HG02840 (cell line): ENCODE data around the gene MAST2.

ENCODE experiments used
- ATAC-seq: cut with Tn5 transposase; IDR thresholded peaks from one replicate; pipeline ENCODE4 v1.9.1; 2021; ENCODE audit warnings: mild to moderate bottlenecking, moderate library complexity, moderate number of reproducible peaks; ENCODE audit not compliant: unreplicated experiment, low FRiP score

The MAST2 gene

DNA sequence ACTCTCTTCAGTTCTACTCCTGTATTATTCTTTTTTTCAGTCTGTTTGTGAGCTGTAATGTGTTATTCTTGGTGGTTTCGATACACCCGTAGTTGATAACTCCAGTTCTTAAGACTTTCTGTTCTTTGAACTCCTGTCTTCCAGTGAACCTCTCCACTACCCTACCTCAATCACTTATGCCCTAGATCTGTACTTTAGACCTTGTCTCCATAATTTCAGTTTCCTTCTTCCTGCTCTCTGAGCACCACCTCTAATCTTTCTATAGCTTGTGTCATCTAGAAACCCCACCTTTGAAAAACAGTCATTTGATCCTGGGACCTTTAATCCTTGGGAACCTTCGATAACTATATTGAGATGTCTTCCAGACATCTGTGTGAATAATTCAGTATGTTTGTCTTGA, 169.7 kb downstream of the MAST2 start:
- ATAC-seq = no peak

- ATAC-seq = no peak
Observed at GRCh38 chr1:45974541-45975269, 171.3 kb downstream of the MAST2 start.

DNA sequence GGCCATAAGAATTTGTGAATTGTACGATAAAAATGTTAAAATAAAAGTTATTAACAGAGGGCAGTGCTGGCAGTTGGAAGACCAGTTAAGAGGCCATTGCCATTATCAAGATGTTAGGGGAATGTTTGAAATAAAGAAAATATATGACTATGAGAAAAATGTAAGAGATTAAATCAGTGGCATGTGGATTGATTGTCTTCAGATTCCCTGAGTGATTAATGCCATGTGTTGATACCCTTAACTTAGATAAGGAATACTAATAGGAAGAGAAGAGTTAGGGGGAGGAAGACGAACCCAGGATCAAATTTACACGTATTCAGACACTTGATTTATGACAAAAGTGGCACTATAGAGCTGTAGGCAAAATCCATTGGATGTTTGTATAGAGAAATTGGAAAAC, 173.2 kb downstream of the MAST2 start:
- no peak for ATAC-seq

GRCh38 chr1:45979074-45979777, 175.8 kb downstream of the MAST2 start:
- ATAC-seq = no peak

GRCh38 chr1:45979778-45980176, 176.4 kb downstream of the MAST2 start:
- no peak for ATAC-seq

DNA sequence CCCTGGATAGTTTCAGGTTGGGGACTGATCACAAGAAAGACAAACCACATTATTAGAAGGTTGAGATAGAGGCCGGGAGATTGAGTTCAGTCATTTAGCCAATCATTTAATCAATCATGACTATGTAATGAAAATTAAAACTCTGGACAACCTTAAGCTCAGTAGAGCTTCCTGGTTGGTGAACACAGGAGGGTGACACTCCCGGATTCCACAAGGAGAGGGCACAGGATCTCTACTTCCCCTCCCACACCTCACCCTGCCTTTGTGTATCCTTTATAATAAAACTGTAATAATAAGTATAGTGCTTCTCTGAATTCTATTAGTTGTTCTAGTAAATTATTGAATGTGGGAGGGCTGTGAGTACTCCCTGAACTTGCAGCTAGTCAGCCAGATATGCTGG, 178.9 kb downstream of the MAST2 start:
- no peak for ATAC-seq

DNA sequence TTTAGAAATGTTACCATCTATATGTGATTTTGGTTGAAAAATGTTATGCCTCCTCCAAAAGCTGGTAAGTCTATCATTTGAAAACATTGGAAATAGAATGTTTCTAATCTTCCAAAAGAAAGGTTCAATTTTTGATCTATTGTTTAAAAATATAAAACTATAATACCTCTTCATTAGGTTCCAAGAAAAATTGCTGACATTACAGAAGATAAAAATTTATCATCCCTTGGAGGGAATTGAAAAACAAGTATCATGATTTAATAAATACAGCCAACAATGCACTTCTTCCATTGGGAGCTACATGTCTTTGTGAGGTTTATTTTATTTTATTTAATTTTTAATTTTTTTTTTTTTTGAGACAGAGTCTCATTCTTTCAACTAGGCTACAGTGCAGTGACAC, 180.6 kb downstream of the MAST2 start:
- ATAC-seq = no peak

- ATAC-seq = no peak
Observed at GRCh38 chr1:45987204-45987603, 183.8 kb downstream of the MAST2 start.

GRCh38 chr1:45989249-45989648, 185.8 kb downstream of the MAST2 start:
- no peak for ATAC-seq

GRCh38 chr1:45994423-45994822, 191.0 kb downstream of the MAST2 start:
- no peak for ATAC-seq

DNA sequence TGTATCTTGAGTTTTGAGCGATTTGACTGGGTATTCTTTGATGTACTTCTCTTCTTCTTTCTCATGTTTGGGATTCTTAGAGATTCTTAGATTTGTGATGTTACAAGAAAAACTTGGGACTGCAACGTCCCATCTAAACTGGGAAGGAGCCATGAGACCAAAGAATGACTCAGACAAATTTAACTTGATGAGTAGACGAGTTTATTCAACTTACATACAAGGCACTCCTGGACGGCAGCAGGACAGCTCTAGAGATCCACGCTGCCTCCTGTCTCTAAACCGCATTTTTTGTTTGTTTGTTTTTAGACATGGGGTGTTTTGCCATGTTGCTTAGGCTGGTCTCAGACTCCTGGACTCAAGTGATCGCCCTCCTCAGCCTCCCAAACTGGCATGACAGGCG, 191.9 kb downstream of the MAST2 start:
- no peak for ATAC-seq

- ATAC-seq = no peak
Observed at GRCh38 chr1:45998020-45998617, 194.7 kb downstream of the MAST2 start.

DNA sequence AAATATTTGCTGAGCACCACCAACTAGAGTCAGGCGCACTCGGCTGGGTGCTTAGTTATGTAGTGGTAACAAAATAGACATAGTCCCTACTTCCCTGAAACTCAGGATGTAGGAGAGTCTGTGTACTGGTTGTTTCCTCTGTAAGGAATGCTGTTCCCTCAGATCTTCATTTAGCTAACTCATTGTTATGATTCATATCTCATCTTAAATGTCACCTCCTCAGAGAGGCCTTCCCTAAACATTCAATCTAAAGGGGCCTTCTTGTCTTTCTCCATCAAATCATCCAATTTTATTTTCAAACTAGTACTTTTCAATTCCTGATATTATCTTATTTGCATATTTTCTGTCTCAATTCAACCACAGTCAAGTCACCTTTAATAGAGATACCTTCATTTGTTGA, 196.1 kb downstream of the MAST2 start:
- no peak for ATAC-seq

DNA sequence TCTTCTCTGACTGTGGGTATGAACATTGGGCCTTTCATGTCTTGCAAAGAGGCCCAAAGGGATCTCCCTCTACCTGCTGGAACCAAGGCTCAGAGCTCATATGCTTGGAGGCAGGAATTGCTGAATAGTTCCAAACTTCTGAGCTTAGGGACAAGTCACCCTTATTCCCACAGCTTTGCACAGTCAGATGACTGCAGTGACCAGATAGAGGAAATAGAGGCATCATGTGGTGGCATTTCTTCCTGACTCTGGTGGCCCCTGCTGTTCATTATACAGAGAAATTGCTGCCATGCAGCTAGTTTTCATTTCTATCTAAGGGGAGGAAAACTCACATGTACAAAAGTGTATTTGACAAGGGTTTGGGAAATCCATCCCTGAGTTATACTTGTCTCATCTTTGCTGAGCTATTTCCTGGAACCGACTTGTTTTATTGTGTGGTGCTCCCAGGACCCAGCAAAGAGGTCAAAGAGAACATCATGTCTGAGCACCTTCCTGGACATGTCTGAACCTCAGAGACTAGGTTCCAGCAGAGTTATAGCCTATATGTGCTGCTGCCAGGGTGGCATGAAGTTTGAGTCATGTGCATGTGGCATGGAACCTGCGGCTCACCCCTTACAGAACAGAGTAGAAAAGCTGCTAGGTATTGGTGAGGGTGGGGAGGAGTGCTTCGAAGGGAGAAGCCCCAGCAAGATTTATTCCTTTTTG, 197.8 kb downstream of the MAST2 start:
- no peak for ATAC-seq

GRCh38 chr1:46002551-46003150, 199.2 kb downstream of the MAST2 start:
- ATAC-seq = no peak

DNA sequence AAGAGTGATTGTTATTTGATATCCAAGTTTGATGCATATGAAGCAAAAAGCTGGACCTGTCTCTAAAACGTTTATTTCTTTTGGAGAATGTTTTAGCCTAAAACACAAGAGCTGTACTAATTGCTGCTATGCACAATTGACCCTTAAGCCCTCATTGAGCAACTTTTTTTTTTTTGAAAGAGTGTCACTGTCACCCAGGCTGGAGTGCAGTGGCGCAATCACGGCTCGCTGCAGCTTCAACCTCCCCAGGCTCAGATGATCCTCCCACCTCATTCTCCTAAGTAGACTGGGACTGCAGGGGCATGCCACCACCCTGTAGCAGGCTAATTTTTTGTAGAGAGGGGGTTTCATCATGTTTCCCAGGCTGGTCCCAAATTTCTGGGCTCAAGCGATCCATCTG, 199.9 kb downstream of the MAST2 start:
- no peak for ATAC-seq

DNA sequence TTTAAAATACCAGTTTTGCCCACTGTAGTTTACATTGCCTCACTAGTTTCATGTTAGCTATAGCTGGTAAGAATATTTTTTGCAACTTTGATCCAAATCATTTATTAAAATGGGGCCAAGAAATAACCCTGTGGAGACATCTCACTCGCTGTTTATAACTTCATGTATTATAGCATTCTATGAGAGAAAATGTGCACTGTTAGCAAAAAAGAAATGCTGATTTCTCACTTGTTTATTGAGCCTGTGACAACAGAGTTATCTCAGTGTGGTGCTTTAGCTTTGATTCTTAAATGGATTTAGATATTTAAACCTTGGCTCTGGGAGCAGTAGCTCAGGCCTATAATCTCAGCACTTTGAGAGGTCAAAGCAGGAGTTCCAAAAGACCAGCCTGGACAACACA, 201.1 kb downstream of the MAST2 start:
- ATAC-seq = no peak

GRCh38 chr1:46005594-46005993, 202.2 kb downstream of the MAST2 start:
- no peak for ATAC-seq

GRCh38 chr1:46008585-46008984, 205.2 kb downstream of the MAST2 start:
- no peak for ATAC-seq

DNA sequence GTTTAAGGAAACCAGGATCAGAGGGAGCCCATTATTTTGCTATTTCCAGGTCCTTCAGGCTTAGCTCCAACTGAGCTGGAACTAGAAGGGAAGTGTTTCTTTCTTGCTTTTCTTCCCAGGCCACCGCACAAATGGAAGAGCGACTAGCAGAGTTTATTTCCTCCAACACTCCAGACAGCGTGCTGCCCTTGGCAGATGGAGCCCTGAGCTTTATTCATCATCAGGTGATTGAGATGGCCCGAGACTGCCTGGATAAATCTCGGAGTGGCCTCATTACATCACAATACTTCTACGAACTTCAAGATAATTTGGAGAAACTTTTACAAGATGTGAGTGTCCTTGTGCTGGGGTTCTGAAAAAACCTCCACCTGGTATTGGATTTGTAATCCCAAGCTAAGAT, 207.2 kb downstream of the MAST2 start:
- ATAC-seq = no peak
